ENCODE measurements around the gene PEX14.
A peak's percentile ranks its signal among the peaks of the same experiment; 100 is the strongest.

The PEX14 gene

DNA sequence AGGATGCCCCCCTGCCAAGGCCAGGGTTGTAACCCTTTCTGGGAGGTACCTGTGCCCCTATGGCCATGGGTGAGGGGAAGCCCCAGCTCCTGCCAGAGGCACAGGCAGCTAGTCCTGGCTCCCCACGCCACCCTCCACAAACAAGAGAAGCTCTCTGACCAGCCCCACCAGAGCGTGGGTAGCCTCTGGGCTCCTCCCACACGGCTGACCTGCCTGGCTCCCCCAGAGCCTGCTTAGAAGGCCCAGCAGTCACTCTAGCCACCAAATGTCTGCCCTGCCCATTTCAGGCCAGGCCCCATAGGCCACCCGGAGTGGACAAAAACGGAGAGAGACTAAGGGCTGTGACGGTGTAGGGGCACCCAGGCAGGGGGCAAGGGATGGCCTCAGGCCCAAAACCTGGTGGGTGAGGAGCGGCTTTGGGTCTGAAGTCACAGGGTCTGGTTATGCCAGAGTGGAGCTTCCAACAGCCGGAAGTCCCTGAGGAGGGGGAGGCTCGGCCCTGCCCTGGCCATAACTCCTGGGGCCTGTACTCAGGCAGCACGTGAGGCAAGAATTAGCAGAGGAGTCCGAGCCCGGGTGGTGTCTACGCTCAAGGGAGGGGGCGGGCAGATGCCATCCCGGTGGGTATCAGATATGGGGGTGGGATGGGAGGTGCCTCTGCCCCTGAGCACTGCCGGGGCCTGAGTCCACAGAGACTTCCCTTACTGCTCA is 166.2 kb downstream of the PEX14 start:
- peak overlapping the region in 2 of 3 experiments; percentile 22 to 26 for H3K4me3 Mint-ChIP-seq
- peaks cover 4% of the 10 kb centered on the region for H3K36me3 Mint-ChIP-seq (ENCODE audit: low read depth)
- H3K4me1 Mint-ChIP-seq: peaks cover 3% of the 10 kb centered on the region
- no peaks in the 10 kb centered on the region for H3K9me3 Mint-ChIP-seq
- TF ChIP-seq, protein P1, sequence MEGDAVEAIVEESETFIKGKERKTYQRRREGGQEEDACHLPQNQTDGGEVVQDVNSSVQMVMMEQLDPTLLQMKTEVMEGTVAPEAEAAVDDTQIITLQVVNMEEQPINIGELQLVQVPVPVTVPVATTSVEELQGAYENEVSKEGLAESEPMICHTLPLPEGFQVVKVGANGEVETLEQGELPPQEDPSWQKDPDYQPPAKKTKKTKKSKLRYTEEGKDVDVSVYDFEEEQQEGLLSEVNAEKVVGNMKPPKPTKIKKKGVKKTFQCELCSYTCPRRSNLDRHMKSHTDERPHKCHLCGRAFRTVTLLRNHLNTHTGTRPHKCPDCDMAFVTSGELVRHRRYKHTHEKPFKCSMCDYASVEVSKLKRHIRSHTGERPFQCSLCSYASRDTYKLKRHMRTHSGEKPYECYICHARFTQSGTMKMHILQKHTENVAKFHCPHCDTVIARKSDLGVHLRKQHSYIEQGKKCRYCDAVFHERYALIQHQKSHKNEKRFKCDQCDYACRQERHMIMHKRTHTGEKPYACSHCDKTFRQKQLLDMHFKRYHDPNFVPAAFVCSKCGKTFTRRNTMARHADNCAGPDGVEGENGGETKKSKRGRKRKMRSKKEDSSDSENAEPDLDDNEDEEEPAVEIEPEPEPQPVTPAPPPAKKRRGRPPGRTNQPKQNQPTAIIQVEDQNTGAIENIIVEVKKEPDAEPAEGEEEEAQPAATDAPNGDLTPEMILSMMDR (IDR thresholded peaks at IDR 0.05; ENCODE audit: unreplicated experiment in 3 of 3): no peak
- peaks cover 40% of the 10 kb centered on the region for H3K27me3 Mint-ChIP-seq (ENCODE audit: low read depth)
- no peak overlapping the region for H3K27ac Mint-ChIP-seq

DNA sequence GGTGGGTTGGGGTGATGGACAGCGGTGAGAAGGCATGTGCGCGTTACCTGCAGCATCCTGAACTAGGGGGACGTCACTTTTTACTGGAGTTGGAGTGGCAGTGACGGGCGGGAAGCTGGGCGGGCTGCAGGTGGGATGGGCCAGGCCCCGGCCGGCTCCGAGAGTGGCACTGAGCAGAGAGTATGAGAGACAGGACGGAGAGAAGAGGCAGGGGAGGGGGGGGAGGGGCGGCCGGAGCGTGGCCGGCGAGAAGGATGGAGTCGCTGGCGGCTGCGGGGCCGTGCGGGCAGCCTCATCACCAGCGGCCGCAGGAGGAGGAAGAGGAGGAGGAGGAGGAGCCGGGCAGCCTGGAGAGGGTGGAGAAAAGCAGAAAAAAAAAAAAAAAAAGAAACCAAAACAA is 167.2 kb downstream of the PEX14 start:
- Mint-ChIP-seq H3K36me3 (ENCODE audit: low read depth) (peaks cover 4% of the 10 kb centered on the region), H3K27me3 (ENCODE audit: low read depth) (peaks cover 38% of the 10 kb centered on the region)

DNA sequence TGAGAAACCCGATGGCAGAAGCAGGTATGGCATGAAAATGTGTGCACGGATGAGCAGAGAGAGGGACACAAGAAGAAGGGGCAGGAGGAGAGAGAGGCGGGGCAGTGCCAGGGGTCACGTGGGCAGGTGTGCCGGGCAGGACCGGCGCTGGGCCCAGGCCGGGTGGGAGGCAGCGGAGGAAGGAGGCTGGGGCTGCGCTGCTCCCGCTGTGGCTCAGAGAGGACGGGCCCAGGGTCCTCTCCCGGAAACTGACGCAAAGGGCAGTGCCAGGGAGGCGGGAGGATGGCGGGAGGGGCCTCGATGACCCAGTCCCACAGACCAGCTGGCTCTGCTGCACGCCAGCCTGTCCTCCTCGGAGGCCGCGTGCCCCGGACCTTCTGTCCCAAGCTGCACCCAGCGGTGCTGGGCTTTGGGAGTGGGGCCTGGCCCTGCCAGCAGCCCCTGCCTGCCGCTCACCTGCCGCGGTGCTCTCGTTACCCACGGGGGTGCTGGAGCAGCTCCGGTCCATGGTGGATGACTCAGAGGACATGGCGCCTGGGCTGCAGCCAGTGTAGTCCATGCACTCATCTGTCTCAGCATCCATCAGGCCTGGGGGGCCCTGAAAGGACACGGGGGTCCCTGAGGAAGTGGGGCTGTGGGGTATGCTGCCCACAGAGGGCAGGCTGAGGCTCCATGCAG is 167.8 kb downstream of the PEX14 start:
- Mint-ChIP-seq H3K9me3 (no peaks in the 10 kb centered on the region), H3K36me3 (ENCODE audit: low read depth) (peaks cover 4% of the 10 kb centered on the region), H3K4me1 (no peaks in the 10 kb centered on the region), H3K27ac (no peak overlapping the region), H3K4me3 (no peak overlapping the region), H3K27me3 (ENCODE audit: low read depth) (peaks cover 34% of the 10 kb centered on the region)
- TF ChIP-seq, protein P1 (IDR thresholded peaks at IDR 0.05; ENCODE audit: unreplicated experiment in 3 of 3): no peak

More for the DNA sequence above, 167.2 kb downstream of the PEX14 start:
- no peak overlapping the region for H3K27ac Mint-ChIP-seq
- no peak overlapping the region for H3K4me3 Mint-ChIP-seq
- H3K4me1 Mint-ChIP-seq: peaks cover 3% of the 10 kb centered on the region
- TF ChIP-seq, protein P1 (IDR thresholded peaks at IDR 0.05; ENCODE audit: unreplicated experiment in 3 of 3): no peak
- H3K9me3 Mint-ChIP-seq: no peaks in the 10 kb centered on the region

DNA sequence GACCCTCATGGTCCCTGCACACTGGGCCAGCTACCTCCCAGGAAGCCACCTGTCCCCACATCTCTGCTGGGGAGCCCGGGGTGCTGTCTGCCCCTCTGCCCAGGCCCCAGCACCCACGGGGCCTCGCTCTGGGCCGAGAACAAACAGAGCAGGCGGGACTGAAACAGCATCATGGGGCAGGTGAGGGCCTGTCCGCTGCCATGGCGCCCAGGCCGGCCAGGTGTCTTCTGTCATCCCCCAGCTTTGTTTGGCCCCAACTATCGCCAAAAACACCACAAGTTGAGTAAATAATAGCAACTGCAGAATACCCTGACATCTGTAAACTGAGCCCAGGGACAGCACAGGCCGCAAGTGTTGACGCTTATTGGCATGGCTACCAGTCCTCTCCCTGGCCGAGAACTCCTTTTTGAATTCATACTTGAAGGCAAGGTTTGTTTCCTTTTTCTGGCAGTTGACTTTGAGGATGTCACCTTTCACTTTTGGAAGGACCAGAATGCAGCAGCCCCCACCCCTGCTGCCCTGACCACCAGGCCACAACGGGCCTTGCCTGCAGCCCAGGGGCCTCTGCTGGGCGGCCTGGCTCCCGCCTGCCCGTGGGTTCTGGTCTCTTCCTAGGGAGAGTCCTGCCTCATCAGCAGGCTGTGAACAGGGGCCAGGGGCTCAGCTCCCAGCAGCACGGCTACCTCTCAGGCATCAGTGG is 169.0 kb downstream of the PEX14 start:
- H3K36me3 Mint-ChIP-seq (ENCODE audit: low read depth): peaks cover 4% of the 10 kb centered on the region
- H3K27me3 Mint-ChIP-seq (ENCODE audit: low read depth): peaks cover 34% of the 10 kb centered on the region
- no peaks in the 10 kb centered on the region for H3K9me3 Mint-ChIP-seq
- H3K27ac Mint-ChIP-seq: no peak overlapping the region
- no peaks in the 10 kb centered on the region for H3K4me1 Mint-ChIP-seq
- H3K4me3 Mint-ChIP-seq: no peak overlapping the region
- TF ChIP-seq, protein P1 (IDR thresholded peaks at IDR 0.05; ENCODE audit: unreplicated experiment in 3 of 3): no peak

DNA sequence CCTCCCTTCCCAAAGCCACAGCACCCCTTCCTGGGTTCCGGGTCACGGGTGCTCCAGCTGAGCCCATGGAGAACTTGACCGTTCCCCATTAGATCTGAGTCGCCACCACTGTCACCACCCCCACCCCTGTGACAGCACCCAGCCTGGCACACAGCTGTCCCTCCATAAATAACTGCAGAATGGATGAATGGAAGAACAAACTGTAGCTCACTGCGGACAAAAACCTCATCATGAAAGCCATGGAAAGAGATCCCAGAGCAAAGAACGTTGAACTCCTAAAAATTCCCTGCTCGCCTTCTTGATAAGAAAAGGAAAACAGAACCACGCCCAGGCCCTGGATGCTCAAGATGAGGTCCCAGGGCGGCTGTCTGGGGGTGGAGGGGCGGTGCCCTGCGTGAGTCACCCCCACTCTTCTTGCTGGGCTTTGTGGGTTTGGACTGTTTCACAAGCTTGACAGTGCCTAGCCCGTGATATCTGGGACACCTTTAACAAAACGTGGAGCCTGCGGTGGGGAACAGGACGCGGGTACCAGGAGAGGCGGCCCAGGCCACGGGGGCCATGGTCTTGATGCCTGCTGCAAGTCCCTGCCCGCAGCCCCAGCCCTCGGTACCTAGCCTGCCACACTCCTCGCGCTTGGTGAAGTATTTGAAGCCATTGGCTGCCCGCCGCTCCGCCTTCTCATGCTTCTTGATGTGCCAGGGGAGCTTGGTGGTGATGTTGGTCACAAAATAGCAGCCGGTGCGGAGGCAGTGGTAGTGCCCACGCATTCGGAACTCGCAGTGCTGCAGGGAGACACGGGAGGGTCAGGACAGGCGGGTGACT is 169.8 kb downstream of the PEX14 start:
- Mint-ChIP-seq H3K9me3 (no peaks in the 10 kb centered on the region), H3K4me3 (no peak overlapping the region), H3K4me1 (no peaks in the 10 kb centered on the region), H3K27ac (no peak overlapping the region), H3K36me3 (ENCODE audit: low read depth) (peaks cover 4% of the 10 kb centered on the region), H3K27me3 (ENCODE audit: low read depth) (peaks cover 38% of the 10 kb centered on the region)
- TF ChIP-seq, protein P1 (IDR thresholded peaks at IDR 0.05; ENCODE audit: unreplicated experiment in 3 of 3): no peak
